Hepatocyte (in vitro differentiated cells): Measurements from ENCODE around the gene COL4A2. TPM values are rescaled to one million over a fixed set of nuclear protein-coding genes. Genes with fewer than 3 reads are reported as not detected.

Experiments used
- DNase-seq: peaks from one replicate; pipeline ENCODE4 v3.0.0-alpha.2; 2016; ENCODE audit warnings: low spot score
- H2AFZ ChIP-seq: fragments of 200-600 bp; sonication (generic); 2 replicates; pipeline ENCODE4 v1.6.0; 2016; ENCODE audit warnings: antibody characterized with exemption, mild to moderate bottlenecking
- H3K27ac ChIP-seq: fragments of 200-600 bp; sonication (generic); 2 replicates; pipeline ENCODE4 v1.5.1; 2016; ENCODE audit warnings: mild to moderate bottlenecking
- H3K27me3 ChIP-seq: fragments of 200-600 bp; sonication (generic); 2 replicates; pipeline ENCODE4 v1.6.1; 2016
- H3K36me3 ChIP-seq: fragments of 200-600 bp; sonication (generic); replicated peaks from 2 replicates; pipeline ENCODE4 v1.5.1; 2016; ENCODE audit warnings: low read depth; ENCODE audit not compliant: insufficient read depth
- H3K4me1 ChIP-seq: fragments of 200-600 bp; sonication (generic); 2 replicates; pipeline ENCODE4 v1.5.1; 2016; ENCODE audit warnings: mild to moderate bottlenecking, moderate library complexity; ENCODE audit not compliant: insufficient read depth
- H3K4me2 ChIP-seq: fragments of 200-600 bp; sonication (generic); 2 replicates; pipeline ENCODE4 v1.6.0; 2016
- H3K4me3 ChIP-seq: fragments of 200-600 bp; sonication (generic); 2 replicates; pipeline ENCODE4 v1.5.1; 2016; ENCODE audit warnings: mild to moderate bottlenecking
- H3K79me2 ChIP-seq: fragments of 200-600 bp; sonication (generic); 2 replicates; pipeline ENCODE4 v1.6.0; 2017; ENCODE audit warnings: mild to moderate bottlenecking
- H3K9me2 ChIP-seq: fragments of 200-600 bp; sonication (generic); replicated peaks from 2 replicates; pipeline ENCODE4 v1.6.0; 2017; ENCODE audit warnings: mild to moderate bottlenecking; ENCODE audit not compliant: insufficient read depth
- H3K9me3 ChIP-seq: fragments of 200-600 bp; sonication (generic); 2 replicates; pipeline ENCODE4 v1.5.1; 2016; ENCODE audit warnings: low read depth, mild to moderate bottlenecking
- H4K20me1 ChIP-seq: fragments of 200-600 bp; sonication (generic); 2 replicates; pipeline ENCODE4 v1.6.0; 2016; ENCODE audit warnings: mild to moderate bottlenecking; ENCODE audit not compliant: insufficient read depth, poor library complexity, severe bottlenecking
- EZH2 ChIP-seq: fragments of 200-600 bp; sonication (generic); IDR thresholded peaks from 2 replicates; pipeline ENCODE4 v1.6.1; 2016; ENCODE audit warnings: antibody characterized with exemption, mild to moderate bottlenecking, borderline replicate concordance
- EZH2phosphoT487 ChIP-seq: fragments of 200-600 bp; sonication (generic); IDR thresholded peaks from one replicate; pipeline ENCODE4 v1.6.1; 2018; ENCODE audit warnings: antibody characterized with exemption, mild to moderate bottlenecking, low read depth, moderate library complexity; ENCODE audit not compliant: unreplicated experiment, severe bottlenecking
- WGBS: methylation state at CpG from one replicate; pipeline ENCODE4 v1.1.6; 2016; ENCODE audit warnings: low lambda C conversion rate; ENCODE audit errors: missing lambda C conversion rate; 5-methylcytosine and 5-hydroxymethylcytosine counted together
- polyA plus RNA-seq: library from polyadenylated mRNA; unstranded; fragments of >200 nt; fragmentation: Nextera tagmentation; extraction: Ambion mirVana; gene quantifications from 2 replicates; pipeline ENCODE4 v1.2.1, GENCODE V29; 2016
- total RNA-seq: library from RNA; depleted of rRNA; stranded (reverse); fragments of >200 nt; gene quantifications from 2 replicates; pipeline ENCODE4 v1.2.3, GENCODE V29; 2014
- TF ChIP-seq, protein P1 (sequence below): fragments of 200-600 bp; sonication (generic); IDR thresholded peaks from 2 replicates; pipeline ENCODE4 v1.5.1; 2016; ENCODE audit warnings: antibody characterized with exemption, mild to moderate bottlenecking; ENCODE audit not compliant: poor library complexity

The COL4A2 gene
- total and polyA plus RNA-seq, 2 experiments from 2014 or later = 171 to 221 TPM

DNA sequence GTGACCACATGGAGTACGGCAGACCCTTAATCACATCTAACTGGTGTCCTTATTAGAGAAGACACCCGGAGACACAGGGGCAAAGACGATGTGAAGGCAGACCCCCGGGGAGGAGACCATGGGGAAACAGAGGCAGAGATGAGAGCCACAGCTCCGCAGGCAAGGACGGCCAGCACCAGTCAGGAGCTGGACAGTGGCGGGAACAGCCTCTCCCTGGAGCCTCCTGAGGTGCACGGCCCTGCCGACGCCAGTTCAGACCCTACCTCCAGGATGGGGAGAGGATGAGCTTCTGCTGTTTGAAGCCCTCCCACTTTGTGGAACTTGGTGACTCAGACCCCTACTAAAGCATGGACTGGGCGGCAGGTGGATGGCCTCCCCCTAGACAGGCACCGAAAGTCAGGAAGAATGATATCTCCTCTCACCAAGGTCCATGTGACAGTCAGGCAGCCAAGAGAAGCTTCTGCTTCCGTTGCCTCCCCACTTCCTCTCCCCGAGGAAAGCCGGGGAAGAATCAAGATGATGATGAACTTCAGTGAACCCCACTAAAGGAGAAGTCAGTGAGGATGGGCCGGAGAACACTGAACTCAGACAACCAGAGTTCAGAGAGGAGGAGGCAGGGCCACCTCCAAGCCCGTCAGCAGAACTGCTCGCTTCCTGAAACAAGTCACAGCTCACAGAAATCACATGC is 229.1 kb downstream of the COL4A2 start:
- no peak overlapping the region for H3K4me2 ChIP-seq
- H3K9me2 ChIP-seq = no peaks in the 10 kb centered on the region
- H3K4me3 ChIP-seq = no peak overlapping the region
- H2AFZ ChIP-seq = no peak overlapping the region
- no peak overlapping the region for H3K27ac ChIP-seq
- no peaks in the 10 kb centered on the region for H3K36me3 ChIP-seq
- no peak for DNase-seq
- peaks cover 5% of the 10 kb centered on the region for H3K4me1 ChIP-seq
- H4K20me1 ChIP-seq = no peaks in the 10 kb centered on the region
- peaks cover 83% of the 10 kb centered on the region for H3K79me2 ChIP-seq
- no peaks in the 10 kb centered on the region for H3K9me3 ChIP-seq
- H3K27me3 ChIP-seq = no peaks in the 10 kb centered on the region
- WGBS = 92% methylated on average over 18 of the region's 18 CpGs
- TF ChIP-seq, protein P1, sequence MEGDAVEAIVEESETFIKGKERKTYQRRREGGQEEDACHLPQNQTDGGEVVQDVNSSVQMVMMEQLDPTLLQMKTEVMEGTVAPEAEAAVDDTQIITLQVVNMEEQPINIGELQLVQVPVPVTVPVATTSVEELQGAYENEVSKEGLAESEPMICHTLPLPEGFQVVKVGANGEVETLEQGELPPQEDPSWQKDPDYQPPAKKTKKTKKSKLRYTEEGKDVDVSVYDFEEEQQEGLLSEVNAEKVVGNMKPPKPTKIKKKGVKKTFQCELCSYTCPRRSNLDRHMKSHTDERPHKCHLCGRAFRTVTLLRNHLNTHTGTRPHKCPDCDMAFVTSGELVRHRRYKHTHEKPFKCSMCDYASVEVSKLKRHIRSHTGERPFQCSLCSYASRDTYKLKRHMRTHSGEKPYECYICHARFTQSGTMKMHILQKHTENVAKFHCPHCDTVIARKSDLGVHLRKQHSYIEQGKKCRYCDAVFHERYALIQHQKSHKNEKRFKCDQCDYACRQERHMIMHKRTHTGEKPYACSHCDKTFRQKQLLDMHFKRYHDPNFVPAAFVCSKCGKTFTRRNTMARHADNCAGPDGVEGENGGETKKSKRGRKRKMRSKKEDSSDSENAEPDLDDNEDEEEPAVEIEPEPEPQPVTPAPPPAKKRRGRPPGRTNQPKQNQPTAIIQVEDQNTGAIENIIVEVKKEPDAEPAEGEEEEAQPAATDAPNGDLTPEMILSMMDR = no peak
- TF ChIP-seq EZH2 (no peak), EZH2phosphoT487 (no peak)

DNA sequence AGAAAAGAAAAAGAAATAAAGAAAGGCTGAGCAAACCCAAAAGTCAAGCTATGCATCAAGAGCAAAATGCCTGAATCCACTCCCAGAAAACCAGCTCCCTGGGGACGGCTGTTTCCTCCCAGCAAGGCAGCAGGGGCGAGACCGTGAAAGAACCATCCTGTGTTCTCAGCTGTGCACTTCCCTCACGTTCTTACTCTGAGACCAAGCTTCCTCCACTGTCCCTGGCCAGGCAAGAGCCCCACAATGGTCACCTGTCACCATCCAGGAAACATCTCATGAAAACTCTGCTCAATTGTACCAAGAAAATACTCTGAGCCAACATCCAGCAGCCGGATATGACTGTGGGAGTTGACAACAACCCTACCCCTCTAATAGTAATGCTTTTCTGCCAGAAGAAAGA is 231.5 kb downstream of the COL4A2 start:
- Histone ChIP-seq H3K4me1 (peaks cover 22% of the 10 kb centered on the region), H3K4me2 (no peak overlapping the region), H3K27me3 (no peaks in the 10 kb centered on the region), H4K20me1 (no peaks in the 10 kb centered on the region), H3K9me2 (no peaks in the 10 kb centered on the region), H3K79me2 (peaks cover 73% of the 10 kb centered on the region), H3K9me3 (no peaks in the 10 kb centered on the region), H3K27ac (no peak overlapping the region), H3K4me3 (no peak overlapping the region), H2AFZ (no peak overlapping the region), H3K36me3 (no peaks in the 10 kb centered on the region)
- DNase-seq = no peak
- TF ChIP-seq, protein P1 = no peak
- no peak for TF ChIP-seq EZH2phosphoT487
- no peak for TF ChIP-seq EZH2
- 70% methylated on average over 5 of the region's 5 CpGs for WGBS

GRCh38 chr13:110539894-110540293 is 232.8 kb downstream of the COL4A2 start:
- WGBS = 97% methylated on average over 5 of the region's 5 CpGs
- Histone ChIP-seq H3K9me2 (no peaks in the 10 kb centered on the region), H3K4me1 (peaks cover 22% of the 10 kb centered on the region), H2AFZ (no peak overlapping the region), H3K4me2 (no peak overlapping the region), H3K36me3 (no peaks in the 10 kb centered on the region), H3K27ac (no peak overlapping the region), H3K4me3 (no peak overlapping the region), H3K27me3 (no peaks in the 10 kb centered on the region), H3K9me3 (peaks cover 7% of the 10 kb centered on the region), H3K79me2 (peaks cover 77% of the 10 kb centered on the region), H4K20me1 (no peaks in the 10 kb centered on the region)
- DNase-seq = no peak
- no peak for TF ChIP-seq EZH2
- TF ChIP-seq, protein P1 = no peak
